GM19351 (cell line): Measurements from ENCODE around the gene NPM3.

ENCODE experiments used
- ATAC-seq: cut with Tn5 transposase; IDR thresholded peaks from one replicate; pipeline ENCODE4 v1.9.1; 2021; ENCODE audit warnings: mild to moderate bottlenecking, moderate library complexity; ENCODE audit not compliant: unreplicated experiment

The NPM3 gene

DNA sequence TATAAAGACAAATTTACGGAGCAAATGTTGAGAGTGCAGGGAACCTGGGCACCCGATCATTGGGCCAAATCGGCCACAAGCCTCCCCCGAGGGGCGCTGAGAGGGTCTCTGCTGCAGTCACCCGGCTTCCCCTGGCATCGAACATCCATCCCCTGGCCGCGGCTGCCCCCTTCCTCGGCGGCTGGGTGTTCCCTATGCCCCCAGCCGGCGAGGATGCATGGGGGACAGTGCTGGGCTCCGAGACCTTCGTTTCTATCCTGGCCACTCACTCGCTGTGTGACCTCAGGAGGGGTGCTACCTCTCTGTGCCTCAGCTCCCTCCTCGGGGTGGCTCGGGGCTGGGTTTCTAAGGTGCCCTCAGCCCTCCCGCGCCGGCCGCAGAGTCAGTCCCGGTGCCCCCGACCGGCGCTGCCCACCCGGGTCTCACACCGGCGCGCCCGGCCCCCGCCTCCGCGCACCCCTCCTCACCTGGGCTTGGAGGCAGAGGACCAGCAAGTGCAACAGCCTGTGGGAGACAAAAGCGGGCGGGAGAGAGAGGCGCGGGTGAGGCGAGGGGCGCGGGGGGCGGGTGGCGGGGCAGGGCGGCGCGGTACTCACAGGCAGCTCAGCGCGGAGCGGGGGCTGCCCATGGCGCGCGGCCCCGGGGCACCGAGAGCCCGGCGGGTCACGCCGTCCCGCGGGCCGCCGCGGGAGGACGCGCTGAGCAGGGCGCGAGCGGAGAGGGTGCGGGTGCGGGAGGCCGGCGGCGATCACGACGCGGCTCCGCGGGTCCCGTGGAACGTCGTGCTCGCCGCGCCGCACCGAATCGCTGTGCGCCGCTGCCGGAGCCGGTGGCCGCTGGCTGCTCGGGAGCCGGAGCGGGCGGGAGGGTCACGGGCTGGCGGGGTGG, 7.7 kb downstream of the NPM3 start, which contains the start of gene FGF8:
TSS of gene FGF8 (minus strand) at position 842 of the 888 bp plus-strand sequence. CDS start at position 628, 214 bp downstream.
- no peak for ATAC-seq

DNA sequence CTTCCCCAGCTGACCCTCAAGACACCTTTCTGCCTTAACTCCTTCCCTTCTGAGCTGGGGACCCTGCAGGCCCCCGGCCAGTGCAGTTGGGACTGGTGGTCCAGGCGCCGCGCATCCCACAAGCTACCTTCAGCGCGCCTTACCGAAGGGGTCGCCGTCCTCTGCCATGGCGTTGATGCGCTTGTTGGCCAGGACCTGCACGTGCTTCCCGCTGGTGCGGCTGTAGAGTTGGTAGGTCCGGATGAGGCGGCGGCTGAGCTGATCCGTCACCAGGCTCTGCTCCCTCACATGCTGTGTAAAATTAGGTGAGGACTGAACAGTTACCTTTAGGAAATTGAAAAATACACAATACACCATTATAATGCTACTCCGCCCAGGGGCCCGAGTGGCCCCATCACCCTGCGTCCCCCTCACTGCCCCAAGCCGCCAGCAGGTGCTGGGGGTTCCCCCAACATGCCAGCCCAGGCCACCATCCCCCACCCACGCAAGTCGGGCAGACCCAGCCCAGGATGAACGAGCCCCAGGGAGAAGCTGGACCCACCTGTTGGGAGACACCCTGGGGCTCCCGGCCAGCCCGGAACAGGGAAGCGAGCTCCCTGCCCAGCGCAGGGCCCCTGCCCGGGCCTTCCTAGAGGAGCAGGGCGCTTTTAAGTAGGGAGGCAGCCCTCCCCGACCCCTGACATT, 8.5 kb downstream of the NPM3 start:
- ATAC-seq: no peak

DNA sequence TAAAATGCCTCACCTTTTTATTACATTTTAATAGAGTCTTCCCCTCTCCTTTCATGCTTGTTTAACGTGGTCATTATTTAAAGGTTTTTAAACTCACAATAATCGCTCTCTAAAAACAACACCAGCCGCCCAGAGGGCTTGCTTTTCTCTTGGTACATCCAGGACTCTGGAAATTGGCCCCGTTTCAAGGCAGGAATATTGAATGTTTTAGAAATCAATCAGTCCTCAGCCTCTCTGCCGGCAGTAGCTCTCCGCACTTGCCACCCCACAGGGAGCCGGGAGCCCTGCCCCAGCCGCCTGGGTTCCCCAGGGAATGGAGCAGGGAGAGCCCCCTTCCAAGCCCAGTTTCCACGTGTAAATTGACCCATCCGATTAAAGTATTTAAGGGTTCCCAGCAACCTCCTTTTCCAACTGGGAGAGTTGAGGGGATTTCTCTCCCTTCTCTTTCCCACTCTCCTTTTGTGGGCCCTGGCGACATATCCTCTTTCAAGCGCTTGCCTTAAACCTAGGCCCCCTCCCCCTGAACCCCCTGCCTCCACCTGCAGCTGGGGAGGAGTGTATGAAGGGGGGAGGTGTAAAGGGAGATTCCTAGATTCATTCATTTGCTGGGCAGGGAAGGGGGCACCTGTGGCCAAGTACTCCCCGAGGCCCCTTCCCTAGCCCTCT, 9.2 kb downstream of the NPM3 start:
- ATAC-seq: no peak

- ATAC-seq: no peak
Observed at GRCh38 chr10:101772895-101773761, 10.1 kb downstream of the NPM3 start.

- no peak for ATAC-seq
Observed at GRCh38 chr10:101772017-101772894, 11.0 kb downstream of the NPM3 start.

DNA sequence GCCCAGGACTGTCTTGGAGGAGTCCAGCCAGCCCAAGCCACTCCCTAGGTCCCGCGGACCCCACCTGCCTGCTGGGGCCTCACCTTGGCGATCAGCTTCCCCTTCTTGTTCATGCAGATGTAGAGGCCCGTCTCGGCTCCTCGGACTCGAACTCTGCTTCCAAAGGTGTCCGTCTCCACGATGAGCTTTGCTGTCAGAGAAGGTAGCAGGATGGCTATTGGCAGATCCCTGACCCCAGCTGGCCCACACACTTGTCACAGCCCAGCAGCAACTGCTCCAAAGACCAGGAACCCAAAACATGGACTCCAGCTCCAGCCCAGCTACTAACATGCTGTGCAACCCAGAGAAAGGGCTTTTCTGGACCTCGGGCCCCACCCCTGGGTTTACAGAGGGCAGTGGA, 11.9 kb downstream of the NPM3 start:
- ATAC-seq: no peak

DNA sequence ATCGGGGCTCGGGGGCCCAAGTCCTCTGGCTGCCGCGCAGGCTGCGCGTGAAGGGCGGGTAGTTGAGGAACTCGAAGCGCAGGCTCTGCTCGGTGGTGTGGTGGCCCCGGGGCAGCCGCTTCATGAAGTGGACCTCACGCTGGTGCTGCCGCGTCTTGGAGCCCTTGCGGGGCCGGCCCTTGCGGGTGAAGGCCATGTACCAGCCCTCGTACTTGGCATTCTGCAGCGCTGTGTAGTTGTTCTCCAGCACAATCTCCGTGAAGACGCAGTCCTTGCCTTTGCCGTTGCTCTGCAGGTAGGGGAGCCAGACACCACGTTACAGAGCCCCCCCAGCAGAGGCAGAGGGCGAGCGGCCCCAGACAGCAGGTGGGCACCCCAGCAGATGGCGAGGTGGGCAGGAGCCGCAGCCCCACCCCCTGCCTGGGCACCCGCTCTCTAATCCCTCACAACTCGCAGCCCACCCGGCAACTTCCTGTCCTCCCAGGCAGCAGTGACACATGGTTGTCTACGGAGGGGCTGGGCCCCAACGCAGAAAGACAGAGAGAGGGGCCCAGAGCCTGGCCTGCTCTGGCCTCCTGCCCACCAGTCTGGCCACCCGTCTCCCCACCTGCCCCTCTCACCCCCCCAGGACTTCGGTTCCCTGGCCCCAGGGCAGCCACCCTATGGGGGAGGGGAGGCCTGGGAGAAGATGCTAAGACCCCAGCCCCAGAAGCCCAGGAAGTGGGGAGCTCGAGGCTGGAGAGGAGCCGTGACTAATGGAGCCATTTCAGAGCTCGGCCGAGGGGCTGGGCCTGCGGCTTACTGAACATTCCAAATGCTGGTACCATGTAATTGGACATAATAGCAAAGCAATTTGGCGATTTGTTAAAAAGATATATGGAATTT, 12.7 kb downstream of the NPM3 start:
- no peak for ATAC-seq

DNA sequence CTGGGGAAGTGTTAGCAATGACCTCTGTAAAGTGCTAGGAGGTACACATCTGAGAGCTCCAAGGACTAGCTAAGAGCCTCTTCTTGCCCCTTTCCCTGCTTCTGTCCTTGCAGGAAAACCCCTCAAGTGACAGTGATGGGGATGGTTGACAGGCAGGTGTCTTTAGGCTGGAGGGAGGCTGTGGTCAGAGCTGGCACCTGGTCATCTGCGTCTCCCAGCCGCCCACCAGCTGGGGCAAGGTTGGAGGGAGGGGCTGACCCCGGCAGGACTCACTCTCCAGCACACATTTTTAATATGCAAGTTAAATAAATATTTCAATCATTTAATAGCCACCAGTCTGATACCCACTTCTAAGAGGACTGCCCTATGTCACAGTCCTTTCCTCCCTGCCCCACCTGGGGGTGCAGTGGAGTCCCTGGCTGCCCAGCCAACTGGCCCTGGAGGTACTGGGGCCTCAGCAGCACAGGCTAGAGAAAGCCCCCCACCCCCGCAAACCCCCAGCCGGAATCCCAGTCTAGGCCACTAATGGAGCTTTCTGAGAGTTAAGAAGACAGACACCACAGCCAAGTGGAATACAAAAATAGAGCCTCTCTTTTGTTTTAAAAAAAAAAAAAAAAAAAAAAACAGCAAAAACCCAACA, 13.6 kb downstream of the NPM3 start:
- no peak for ATAC-seq

DNA sequence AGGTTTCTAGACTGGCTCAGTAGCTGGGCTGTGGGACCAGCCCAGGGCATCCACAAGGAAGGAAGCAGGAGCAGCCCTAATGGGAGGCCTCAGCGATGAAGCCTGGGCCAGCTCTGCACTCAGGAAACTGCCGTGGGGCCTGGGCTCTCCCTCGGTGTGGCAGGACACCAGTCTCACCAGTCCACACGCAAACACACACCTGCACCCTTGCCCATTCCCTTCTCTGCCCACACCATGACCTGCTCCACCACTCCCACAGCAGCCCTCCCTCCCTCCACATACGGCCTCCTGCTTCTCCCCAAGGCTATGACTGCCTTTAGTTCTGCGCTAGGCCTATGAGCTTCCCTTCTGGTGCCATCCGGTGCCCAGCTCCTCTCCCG, 14.5 kb downstream of the NPM3 start:
- no peak for ATAC-seq

DNA sequence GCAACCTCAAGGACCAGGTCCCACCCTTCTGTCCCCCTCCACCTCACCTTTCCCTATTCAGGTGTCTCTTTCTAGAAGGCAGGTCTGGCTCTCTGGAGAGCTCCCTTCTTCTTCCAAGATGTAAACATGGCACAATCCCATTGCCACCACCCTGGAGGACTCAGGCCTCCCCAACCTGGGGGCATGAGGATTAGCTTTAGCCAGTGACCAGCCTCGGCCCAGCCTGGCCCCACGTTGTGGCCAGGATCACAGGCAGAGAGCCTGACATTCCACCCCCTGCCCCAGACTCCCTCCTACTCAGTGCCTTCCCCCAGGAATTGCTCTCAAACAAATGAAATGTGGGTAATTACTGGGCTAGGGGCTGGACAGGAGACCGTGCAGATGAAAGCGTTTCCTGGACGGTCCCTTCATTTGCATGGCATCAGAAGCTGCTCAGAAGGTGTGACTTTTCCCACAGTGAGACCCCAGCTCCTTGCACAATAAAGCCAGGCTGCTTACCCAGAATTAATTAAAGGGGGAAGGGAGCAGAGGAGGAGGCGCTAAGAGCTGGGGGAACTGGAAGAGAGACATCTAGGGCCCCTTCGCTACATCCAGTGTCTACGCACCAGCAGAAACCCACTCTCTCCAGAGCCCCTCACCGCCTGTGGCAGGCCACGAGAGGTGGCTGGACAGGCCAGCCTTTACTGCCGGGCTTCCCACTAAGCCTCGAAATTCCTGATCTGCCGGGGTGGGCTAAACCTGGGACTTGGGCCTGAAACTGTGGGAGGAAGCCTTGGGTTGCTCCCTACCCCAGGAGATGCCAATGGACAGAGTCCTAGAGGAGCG, 15.1 kb downstream of the NPM3 start:
- no peak for ATAC-seq

DNA sequence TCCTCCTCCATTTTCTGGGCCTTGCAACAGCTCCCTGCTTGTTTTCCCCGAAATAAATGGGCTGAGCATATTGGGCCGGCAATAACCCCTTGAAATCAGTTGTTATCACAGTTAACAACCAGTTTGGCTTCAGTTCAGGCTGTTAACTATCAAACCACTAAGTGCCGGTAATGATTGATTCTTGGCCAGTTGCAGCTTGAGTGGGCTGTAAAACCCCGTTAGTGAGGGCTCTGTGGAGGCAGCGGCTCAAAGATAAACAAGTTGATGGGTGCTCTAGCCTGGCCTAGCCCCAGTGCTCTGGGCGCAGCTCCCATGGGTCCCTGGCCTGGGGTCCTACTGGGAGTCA, 15.7 kb downstream of the NPM3 start:
- no peak for ATAC-seq

DNA sequence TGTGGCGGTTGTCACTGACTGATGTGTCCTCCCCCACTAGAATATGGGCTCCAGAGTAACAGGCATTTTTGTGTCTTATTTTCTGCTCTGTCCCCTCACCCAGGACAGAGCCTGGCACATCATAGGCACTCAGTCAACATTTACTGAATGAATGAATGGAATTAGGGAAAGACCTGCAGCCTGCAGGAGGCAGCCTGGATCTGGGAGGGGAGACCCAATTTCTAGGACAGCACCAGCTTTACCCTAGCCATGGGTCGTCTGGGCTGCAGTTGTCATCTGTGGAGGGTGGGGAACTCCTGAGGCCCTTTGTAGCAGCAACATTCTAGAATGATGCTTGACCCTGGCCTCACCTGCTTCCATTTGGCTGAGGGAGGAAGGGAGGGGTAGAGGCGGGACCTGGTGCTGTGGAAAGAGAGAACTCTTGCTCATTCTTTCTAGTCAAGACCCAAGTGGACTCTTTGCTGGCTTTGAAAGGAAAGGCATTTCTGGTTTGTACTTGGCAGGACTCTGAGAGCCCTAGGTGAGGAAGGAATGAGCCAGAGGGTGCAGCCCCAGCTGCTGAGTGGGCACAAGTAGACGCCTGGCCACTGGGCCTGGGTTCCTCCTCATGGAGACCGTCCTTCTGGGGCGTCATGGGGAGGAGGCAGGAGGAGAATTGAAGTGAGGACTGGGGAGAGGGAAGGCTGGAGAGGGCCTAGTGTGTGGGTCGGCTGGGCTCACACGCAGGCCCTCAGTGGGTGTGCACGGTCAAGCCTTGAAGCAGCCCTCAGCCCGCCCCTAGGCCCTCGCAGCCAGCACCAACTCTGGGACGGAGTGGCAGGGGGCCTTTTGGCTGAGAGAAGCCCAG, 16.3 kb downstream of the NPM3 start:
- no peak for ATAC-seq

DNA sequence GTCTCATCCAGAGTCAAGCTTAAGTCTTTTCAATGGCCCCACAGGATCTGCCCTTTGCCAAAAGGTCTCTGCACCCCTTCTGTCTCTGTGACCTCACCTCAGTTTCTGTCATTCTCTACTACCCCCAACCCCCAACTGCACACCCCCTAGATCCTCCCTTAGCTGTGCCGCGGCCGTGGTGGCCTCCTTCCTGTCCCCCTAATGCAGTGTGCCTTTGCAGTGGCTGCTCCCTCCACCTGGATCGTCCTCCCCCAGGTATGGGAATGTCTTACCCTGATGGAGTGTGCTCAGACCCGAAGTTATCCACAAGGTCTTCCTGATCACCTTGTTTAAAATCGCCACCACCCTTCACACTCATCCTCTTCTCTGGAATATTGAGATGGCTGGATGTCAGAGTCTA, 16.9 kb downstream of the NPM3 start:
- no peak for ATAC-seq

GRCh38 chr10:101763141-101763846, 20.0 kb downstream of the NPM3 start:
- no peak for ATAC-seq

DNA sequence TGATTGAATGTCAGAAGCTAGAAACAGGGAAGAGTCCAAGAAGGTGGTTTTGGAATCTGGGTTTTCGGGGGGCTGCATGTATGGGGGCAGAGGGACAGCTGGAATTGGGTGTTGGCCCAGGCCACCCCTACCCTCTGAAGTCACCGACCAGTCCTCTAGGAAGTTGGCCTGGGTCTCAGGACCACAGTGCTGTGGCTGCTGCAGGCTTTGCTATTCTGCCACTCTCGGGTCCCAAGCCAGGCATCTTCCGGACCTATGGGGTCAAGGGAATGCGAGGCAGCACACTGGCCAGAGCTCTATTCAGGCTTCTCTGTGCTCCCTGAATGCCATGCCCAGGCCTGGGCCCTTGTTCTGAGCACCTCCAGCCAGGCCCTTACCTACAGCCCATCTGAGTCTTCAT, 20.5 kb downstream of the NPM3 start:
- ATAC-seq: no peak

GRCh38 chr10:101761226-101761625, 22.0 kb downstream of the NPM3 start:
- no peak for ATAC-seq
